ENCODE data around the gene ROS1. TPM values are rescaled to one million over a fixed set of nuclear protein-coding genes. Genes with fewer than 3 reads are reported as not detected.
A peak's percentile ranks its signal among the peaks of the same experiment; 100 is the strongest.

Gene ROS1
- total and polyA plus RNA-seq, 5 donors: 0.02 to 0.14 (median 0.06) TPM

DNA sequence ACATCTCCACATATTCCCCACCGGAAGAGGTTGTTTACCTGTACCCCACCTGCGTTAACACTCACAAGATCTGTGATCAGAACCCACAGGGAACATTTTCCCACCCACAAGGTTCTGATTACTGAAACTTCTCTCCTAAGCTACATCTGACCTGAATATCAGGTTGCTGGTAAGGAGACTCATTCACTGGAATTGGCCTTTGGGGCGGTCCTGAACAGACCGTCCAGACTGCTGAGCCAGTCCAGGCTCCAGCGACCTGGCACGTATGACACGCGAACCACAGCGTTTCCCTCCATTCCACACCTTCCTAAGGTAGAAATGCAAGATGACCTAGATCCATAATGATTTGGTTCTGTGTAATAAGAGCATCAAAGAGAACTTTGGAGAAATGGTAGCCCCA is 150.5 kb downstream of the ROS1 start:
- H3K27me3 ChIP-seq (ENCODE audit: control insufficient read depth, insufficient read depth): peaks cover 7% of the 10 kb centered on the region

DNA sequence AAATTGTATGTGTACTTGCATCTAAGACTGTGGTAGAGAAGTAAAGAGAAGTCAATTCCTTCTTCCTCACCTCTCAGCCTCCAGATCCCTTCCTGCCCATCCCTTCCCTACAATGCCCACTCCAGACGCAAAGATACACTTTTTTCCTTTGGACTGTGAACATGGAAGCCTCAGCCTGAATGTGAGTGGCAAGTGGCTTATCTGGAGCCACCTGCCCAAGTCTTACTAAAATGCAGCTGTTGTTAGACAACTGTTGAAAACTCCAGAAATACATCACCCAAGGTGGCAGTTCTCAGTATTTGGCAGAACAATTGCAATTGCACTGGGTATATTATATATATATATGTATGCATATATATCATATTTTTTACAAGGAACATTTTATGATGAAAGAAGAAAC is 152.9 kb downstream of the ROS1 start:
- Histone ChIP-seq H3K9me3 (ENCODE audit: control insufficient read depth, low read length) (no peaks in the 10 kb centered on the region), H3K4me3 (ENCODE audit: low read length) (no peak overlapping the region), H3K27me3 (ENCODE audit: control insufficient read depth, insufficient read depth) (peaks cover 7% of the 10 kb centered on the region), H3K4me1 (ENCODE audit: control insufficient read depth, insufficient read depth, low read length) (peaks cover 3% of the 10 kb centered on the region), H3K27ac (ENCODE audit: low read length) (no peak overlapping the region)
- DNase-seq (no peak), ATAC-seq (no peak)
- intact Hi-C loops (cut with DNase I): no loop called here
- 22% methylated on average over 1 of the region's 1 CpG for WGBS

More for the DNA sequence above, 150.5 kb downstream of the ROS1 start:
- no peak overlapping the region for H3K27ac ChIP-seq (ENCODE audit: low read length)
- 81% methylated on average over 9 of the region's 9 CpGs for WGBS
- no peaks in the 10 kb centered on the region for H3K4me1 ChIP-seq (ENCODE audit: control insufficient read depth, insufficient read depth, low read length)
- no peak for DNase-seq
- no peaks in the 10 kb centered on the region for H3K9me3 ChIP-seq (ENCODE audit: control insufficient read depth, low read length)
- ATAC-seq: no peak
- intact Hi-C loops (cut with DNase I): no loop called here
- H3K4me3 ChIP-seq (ENCODE audit: low read length): no peak overlapping the region

DNA sequence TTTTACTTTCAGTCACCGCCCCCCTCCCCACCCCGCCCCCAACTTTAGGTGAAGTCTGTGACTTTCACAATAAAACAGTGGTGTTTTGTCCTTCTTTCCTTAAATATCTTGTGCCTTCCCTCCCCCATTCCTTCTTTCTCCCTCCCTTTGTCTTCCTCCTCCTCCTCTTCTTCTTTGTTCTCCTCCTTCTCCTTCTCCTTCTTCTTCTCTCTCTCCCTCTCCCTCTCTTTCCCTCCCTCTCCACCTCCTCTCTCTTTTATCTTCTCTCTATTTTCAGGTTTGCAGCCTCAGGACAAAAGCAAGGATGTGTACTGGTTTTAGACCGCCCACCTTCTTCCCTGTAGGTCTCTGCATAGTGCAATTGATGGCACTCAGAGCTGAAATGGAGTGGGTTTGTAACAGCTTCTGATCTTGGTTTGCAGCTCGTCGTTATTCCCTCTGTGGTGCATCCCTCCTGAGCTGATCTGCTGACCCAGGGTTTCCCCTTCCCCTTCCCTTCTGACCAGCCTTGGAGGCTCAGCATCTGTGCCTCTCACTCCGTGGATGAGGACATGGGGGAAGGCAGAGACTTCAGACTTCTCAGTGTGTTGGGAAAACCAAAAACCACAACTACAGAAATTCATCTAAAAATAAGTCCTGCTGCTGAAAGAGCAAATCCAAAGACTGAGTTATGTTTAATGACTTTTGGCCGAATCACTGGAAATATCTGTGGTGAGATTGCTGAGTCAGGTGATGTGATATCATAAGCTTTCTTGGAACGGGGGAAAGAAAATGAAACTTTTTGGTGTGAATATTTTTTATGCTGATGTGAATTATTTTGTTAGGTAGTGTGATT is 153.5 kb downstream of the ROS1 start:
- Histone ChIP-seq H3K9me3 (ENCODE audit: control insufficient read depth, low read length) (no peaks in the 10 kb centered on the region), H3K27me3 (ENCODE audit: control insufficient read depth, insufficient read depth) (peaks cover 8% of the 10 kb centered on the region), H3K27ac (ENCODE audit: low read length) (no peak overlapping the region), H3K4me1 (ENCODE audit: control insufficient read depth, insufficient read depth, low read length) (peaks cover 3% of the 10 kb centered on the region), H3K4me3 (ENCODE audit: low read length) (no peak overlapping the region)
- DNase-seq (no peak), ATAC-seq (no peak)
- 14% methylated on average over 8 of the region's 8 CpGs for WGBS
- intact Hi-C loops (cut with DNase I): no loop called here

DNA sequence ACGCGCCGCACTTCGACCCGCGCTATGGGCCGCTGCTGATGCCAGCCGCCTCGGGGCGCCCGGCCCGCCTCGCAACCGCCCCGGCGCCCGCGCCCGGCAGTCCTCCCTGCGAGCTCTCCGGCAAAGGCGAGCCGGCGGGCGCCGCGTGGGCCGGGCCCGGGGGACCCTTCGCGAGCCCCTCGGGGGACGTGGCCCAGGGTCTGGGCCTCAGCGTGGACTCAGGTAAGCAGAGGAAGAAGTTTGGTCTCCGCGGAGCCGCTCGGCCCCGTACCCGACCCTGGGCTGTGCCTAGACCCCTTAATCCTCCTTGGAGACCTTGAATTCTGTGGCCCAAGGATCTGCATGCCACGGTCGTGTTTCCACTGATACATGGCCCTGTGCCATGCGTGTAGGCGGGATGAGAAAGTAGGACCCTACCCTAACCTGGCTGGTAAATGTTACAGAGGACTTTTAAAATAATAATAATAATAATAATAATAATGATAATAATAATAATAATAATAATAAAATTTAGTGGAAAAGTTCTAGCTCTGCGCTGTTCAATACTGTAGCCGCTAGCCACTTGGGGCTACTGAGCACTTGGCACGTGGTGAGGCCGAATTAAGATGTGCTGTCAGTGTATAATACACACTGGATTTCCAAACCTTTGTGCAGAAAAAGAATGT is 154.8 kb downstream of the ROS1 start:
- Histone ChIP-seq H3K27me3 (ENCODE audit: control insufficient read depth, insufficient read depth) (peaks cover 4% of the 10 kb centered on the region), H3K9me3 (ENCODE audit: control insufficient read depth, low read length) (no peaks in the 10 kb centered on the region), H3K27ac (ENCODE audit: low read length) (no peak overlapping the region), H3K4me1 (ENCODE audit: control insufficient read depth, insufficient read depth, low read length) (peaks cover 3% of the 10 kb centered on the region), H3K4me3 (ENCODE audit: low read length) (peak overlapping the region; percentile 20)
- DNase-seq (no peak), ATAC-seq (peak in 1 of 2 donors; percentile 30)
- intact Hi-C loops (cut with DNase I): no loop called here
- 3% methylated on average over 48 of the region's 48 CpGs for WGBS

DNA sequence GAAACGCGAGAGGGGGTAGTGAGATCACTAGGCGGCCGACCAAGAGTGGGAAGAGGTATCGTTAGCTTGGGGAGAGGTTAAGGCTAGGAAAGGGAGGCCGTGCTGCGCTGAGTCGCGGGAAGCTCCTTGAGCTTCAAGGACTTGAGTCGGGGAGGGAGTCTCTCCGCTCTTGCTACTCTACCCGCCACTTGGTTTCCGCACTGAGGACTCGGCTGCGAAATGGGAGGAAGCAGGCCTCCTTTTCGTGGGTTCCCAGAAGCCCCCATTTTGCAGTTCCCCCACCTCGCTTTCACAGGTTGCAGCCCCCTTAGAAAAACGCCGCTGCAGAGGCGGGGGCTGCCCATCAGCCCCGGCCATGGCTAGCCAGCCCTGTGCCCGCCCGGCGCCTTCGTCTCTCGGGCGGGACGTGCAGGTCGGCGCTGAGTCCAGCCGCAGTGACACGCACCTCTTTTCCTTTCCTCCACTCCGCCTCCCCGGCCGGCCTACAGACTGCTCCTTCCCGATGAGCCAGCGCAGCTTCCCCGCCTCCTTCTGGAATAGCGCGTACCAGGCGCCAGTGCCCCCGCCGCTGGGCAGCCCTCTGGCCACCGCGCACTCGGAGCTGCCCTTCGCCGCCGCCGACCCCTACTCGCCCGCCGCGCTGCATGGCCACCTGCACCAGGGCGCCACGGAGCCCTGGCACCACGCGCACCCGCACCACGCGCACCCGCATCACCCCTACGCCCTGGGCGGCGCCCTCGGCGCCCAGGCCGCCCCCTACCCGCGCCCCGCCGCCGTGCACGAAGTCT is 155.5 kb downstream of the ROS1 start:
- peak in 2 of 3 donors; percentile 25 to 42 for DNase-seq
- Histone ChIP-seq H3K4me3 (ENCODE audit: low read length) (peak overlapping the region; percentile 20), H3K9me3 (ENCODE audit: control insufficient read depth, low read length) (no peaks in the 10 kb centered on the region), H3K27me3 (ENCODE audit: control insufficient read depth, insufficient read depth) (peaks cover 4% of the 10 kb centered on the region), H3K27ac (ENCODE audit: low read length) (no peak overlapping the region), H3K4me1 (ENCODE audit: control insufficient read depth, insufficient read depth, low read length) (peaks cover 5% of the 10 kb centered on the region)
- 1% methylated on average over 74 of the region's 74 CpGs for WGBS
- ATAC-seq: peak in 1 of 2 donors; percentile 56
- intact Hi-C loops (cut with DNase I): no loop called here

DNA sequence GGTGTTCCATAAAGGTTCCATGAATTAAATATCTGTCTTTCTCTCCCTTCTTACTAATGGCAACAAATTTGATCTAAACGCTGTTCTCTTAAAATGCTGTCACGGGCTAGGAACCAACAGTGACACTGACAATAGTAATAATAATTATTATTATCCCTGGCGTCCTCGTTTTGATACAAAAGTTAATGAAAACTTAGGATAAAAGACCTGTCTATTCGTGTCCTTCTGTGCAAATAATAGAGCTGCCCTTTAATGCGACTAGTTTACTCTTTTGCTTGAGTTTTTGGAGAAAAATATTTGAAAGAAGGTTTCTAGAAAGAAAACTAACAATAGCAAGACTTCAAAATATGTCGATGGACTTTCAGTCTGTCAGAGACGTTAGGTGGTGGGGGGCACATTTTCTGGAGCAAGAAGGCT is 156.1 kb downstream of the ROS1 start:
- H3K27ac ChIP-seq (ENCODE audit: low read length): no peak overlapping the region
- intact Hi-C loops (cut with DNase I): no loop called here
- DNase-seq (no peak), ATAC-seq (no peak)
- H3K4me1 ChIP-seq (ENCODE audit: control insufficient read depth, insufficient read depth, low read length): peaks cover 7% of the 10 kb centered on the region
- H3K9me3 ChIP-seq (ENCODE audit: control insufficient read depth, low read length): no peaks in the 10 kb centered on the region
- H3K4me3 ChIP-seq (ENCODE audit: low read length): no peak overlapping the region
- WGBS: 6% methylated on average over 8 of the region's 8 CpGs
- H3K27me3 ChIP-seq (ENCODE audit: control insufficient read depth, insufficient read depth): peaks cover 4% of the 10 kb centered on the region

DNA sequence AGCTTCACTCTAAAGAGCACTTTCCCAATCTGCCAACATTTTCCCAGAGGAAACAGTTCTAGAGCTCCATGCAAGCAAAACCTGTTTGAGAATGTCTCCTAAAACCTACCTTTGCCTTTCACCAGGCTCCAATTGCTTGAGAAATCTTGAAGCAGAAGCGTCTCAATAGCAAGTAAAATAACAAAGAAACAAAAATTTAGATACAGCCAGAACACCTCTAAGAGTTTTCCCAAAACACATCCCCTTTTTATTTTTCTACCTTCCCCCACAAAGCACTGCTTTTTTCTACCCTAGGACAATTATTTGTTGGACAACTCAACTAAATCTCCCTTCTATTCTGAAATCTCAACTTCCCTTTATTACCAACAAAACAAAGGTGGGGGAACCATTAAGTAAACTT is 156.8 kb downstream of the ROS1 start:
- intact Hi-C loops (cut with DNase I): no loop called here
- no peak for ATAC-seq
- Histone ChIP-seq H3K9me3 (ENCODE audit: control insufficient read depth, low read length) (no peaks in the 10 kb centered on the region), H3K27ac (ENCODE audit: low read length) (no peak overlapping the region), H3K4me3 (ENCODE audit: low read length) (no peak overlapping the region), H3K4me1 (ENCODE audit: control insufficient read depth, insufficient read depth, low read length) (peaks cover 9% of the 10 kb centered on the region), H3K27me3 (ENCODE audit: control insufficient read depth, insufficient read depth) (peaks cover 2% of the 10 kb centered on the region)
- WGBS: 14% methylated on average over 1 of the region's 1 CpG
- no peak for DNase-seq

DNA sequence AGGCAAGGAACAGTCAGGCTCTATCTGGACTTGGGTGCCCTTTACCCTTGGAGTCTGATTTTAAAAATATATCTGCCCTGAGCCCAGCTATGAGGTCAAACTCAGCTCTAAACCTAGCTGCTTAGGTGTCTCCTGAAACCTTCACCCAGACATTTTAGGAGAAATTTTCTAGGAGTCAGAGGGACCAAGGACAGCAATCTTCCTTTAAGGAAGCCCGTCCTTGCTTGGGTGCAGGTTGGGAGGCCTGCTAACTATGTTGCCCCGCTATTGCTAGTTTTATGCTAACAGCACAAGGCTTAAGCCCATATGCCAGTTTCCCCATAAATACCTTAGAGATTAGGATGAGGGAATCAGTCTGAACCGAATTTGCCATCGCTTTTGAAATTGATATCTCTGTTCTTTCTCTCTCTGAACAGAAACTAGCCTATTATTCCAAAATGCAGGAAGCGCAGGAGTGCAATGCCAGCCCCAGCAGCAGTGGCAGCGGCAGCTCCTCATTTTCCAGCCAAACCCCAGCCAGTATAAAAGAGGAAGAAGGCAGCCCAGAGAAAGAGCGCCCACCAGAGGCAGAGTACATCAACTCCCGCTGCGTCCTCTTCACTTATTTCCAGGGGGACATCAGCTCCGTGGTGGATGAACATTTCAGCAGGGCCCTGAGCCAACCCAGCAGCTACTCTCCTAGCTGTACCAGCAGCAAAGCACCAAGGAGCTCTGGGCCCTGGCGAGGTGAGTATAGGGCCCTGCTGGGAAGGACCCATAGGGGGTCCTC is 157.8 kb downstream of the ROS1 start:
- 7% methylated on average over 11 of the region's 11 CpGs for WGBS
- Histone ChIP-seq H3K27me3 (ENCODE audit: control insufficient read depth, insufficient read depth) (peaks cover 2% of the 10 kb centered on the region), H3K4me3 (ENCODE audit: low read length) (no peak overlapping the region), H3K9me3 (ENCODE audit: control insufficient read depth, low read length) (no peaks in the 10 kb centered on the region), H3K27ac (ENCODE audit: low read length) (no peak overlapping the region), H3K4me1 (ENCODE audit: control insufficient read depth, insufficient read depth, low read length) (peaks cover 9% of the 10 kb centered on the region)
- ATAC-seq (no peak), DNase-seq (peak in 1 of 3 donors; percentile 49)
- intact Hi-C loops (cut with DNase I): no loop called here

DNA sequence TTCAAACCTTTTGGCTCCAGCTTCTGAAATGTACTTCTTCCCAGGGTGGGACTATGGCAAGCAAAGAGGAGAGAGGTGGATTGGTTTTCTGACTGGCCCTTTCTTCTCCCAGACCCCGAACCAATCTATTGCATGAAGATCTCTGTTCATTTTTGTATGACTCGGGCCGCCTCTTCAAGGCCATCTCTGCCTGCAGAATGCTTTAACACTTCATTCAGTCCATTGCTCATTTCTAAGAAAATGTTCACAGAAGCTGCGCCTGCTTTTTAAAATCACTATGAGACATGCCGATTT is 158.7 kb downstream of the ROS1 start:
- ATAC-seq (no peak), DNase-seq (no peak)
- intact Hi-C loops (cut with DNase I): no loop called here
- peaks cover 9% of the 10 kb centered on the region for H3K4me1 ChIP-seq (ENCODE audit: control insufficient read depth, insufficient read depth, low read length)
- no peak overlapping the region for H3K27ac ChIP-seq (ENCODE audit: low read length)
- no peak overlapping the region for H3K4me3 ChIP-seq (ENCODE audit: low read length)
- WGBS: 14% methylated on average over 5 of the region's 5 CpGs
- H3K27me3 ChIP-seq (ENCODE audit: control insufficient read depth, insufficient read depth): peaks cover 2% of the 10 kb centered on the region
- no peaks in the 10 kb centered on the region for H3K9me3 ChIP-seq (ENCODE audit: control insufficient read depth, low read length)

DNA sequence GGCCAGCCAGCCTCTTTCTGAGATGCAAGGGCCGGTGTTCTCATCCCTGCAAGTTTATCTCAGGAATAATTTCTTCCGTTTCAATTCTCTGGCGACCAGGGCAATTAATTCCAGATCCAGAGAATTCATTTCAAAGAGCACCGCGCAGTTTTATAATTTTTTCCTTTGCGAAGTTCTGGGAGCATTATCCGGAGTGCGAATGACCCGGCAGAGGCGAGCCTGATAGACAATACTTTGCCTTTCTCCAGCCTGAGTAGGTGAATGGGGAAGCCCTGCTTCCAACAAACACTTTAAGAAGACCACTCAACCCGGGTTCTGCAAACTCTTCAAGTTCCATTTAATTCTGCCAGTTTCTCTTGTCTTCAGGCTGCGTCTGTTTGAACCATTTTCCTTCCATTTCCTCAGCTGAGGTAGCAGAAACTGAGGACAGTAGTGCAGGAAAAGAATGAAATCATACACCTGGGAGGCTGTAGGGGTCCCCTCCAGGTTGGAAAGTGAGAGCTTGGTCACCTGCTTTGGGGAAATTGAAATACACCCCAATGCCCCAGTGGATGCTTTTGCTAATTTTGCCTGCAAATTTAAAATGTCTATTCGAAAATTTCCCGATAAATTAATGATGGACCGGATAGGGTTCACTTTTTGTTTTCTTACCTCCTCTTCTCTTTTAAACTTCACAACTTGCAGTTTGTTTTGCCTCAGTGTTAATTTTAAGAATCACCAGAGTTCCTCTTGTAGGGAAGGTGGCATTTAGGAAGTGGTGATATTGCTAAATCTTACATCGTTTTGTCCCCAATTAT is 159.3 kb downstream of the ROS1 start:
- DNase-seq: no peak

More for the DNA sequence above, 159.3 kb downstream of the ROS1 start:
- no peaks in the 10 kb centered on the region for H3K9me3 ChIP-seq (ENCODE audit: control insufficient read depth, low read length)
- no peak for ATAC-seq
- H3K27me3 ChIP-seq (ENCODE audit: control insufficient read depth, insufficient read depth): peaks cover 2% of the 10 kb centered on the region
- peak overlapping the region; percentile 25 for H3K4me3 ChIP-seq (ENCODE audit: low read length)
- 9% methylated on average over 16 of the region's 16 CpGs for WGBS
- H3K4me1 ChIP-seq (ENCODE audit: control insufficient read depth, insufficient read depth, low read length): peaks cover 9% of the 10 kb centered on the region
- intact Hi-C loops (cut with DNase I): no loop called here
- H3K27ac ChIP-seq (ENCODE audit: low read length): no peak overlapping the region
